DOHH2 (cell line): ENCODE measurements around the gene ATP2A2.

ENCODE experiments used
- H3F3A ChIP-seq: fragments of 200-600 bp; sonication (generic), shearing (Covaris generic); 2 replicates; pipeline ENCODE4 v1.6.0; 2016; ENCODE audit warnings: antibody characterized with exemption, mild to moderate bottlenecking; ENCODE audit not compliant: control insufficient read depth, insufficient read depth
- H3K27ac ChIP-seq: fragments of 200-600 bp; sonication (generic); 2 replicates; pipeline ENCODE4 v1.5.1; 2014; ENCODE audit warnings: low read depth, mild to moderate bottlenecking, low read length, moderate library complexity
- H3K27me3 ChIP-seq: fragments of 200-600 bp; sonication (generic); 2 replicates; pipeline ENCODE4 v1.6.1; 2014; ENCODE audit warnings: mild to moderate bottlenecking, low read length, mixed read lengths; ENCODE audit not compliant: control insufficient read depth
- H3K36me3 ChIP-seq: fragments of 200-600 bp; sonication (generic); 2 replicates; pipeline ENCODE4 v1.6.1; 2014; ENCODE audit warnings: mild to moderate bottlenecking, low read length, moderate library complexity, mixed read lengths; ENCODE audit not compliant: control insufficient read depth
- H3K4me1 ChIP-seq: fragments of 200-600 bp; sonication (generic); 2 replicates; pipeline ENCODE4 v1.6.1; 2014; ENCODE audit warnings: mild to moderate bottlenecking, low read length, mixed read lengths; ENCODE audit not compliant: control insufficient read depth
- H3K4me2 ChIP-seq: fragments of 200-600 bp; sonication (generic); 2 replicates; pipeline ENCODE4 v1.6.0; 2014; ENCODE audit warnings: mild to moderate bottlenecking, low read length, moderate library complexity
- H3K4me3 ChIP-seq: fragments of 200-600 bp; sonication (generic); 2 replicates; pipeline ENCODE4 v1.5.1; 2014; ENCODE audit warnings: mild to moderate bottlenecking, low read length, mixed read lengths
- H3K79me2 ChIP-seq: fragments of 200-600 bp; sonication (generic); 2 replicates; pipeline ENCODE4 v1.6.1; 2014; ENCODE audit warnings: mild to moderate bottlenecking, low read length, mixed read lengths; ENCODE audit not compliant: control insufficient read depth
- H3K9me2 ChIP-seq: fragments of 200-600 bp; sonication (generic); replicated peaks from 2 replicates; pipeline ENCODE4 v1.6.1; 2014; ENCODE audit warnings: mild to moderate bottlenecking, low read length, mixed read lengths; ENCODE audit not compliant: control insufficient read depth
- H3K9me3 ChIP-seq: fragments of 200-600 bp; sonication (generic); 2 replicates; pipeline ENCODE4 v1.6.1; 2014; ENCODE audit warnings: antibody characterized with exemption, low read length, mixed read lengths; ENCODE audit not compliant: control insufficient read depth, insufficient read depth
- H4K20me1 ChIP-seq: fragments of 200-600 bp; sonication (generic); 2 replicates; pipeline ENCODE4 v1.6.0; 2014; ENCODE audit warnings: low read depth, mild to moderate bottlenecking, antibody characterized with exemption, low read length, moderate library complexity; ENCODE audit not compliant: control insufficient read depth, insufficient read depth
- EZH2phosphoT487 ChIP-seq: fragments of 200-600 bp; sonication (generic); IDR thresholded peaks from 2 replicates; pipeline ENCODE4 v1.6.1; 2017; ENCODE audit warnings: borderline replicate concordance, mild to moderate bottlenecking, antibody characterized with exemption, low read length, moderate library complexity, mixed read lengths
- TF ChIP-seq, protein P1 (sequence below): fragments of 200-600 bp; sonication (generic); IDR thresholded peaks from one replicate; pipeline ENCODE4 v1.5.1; 2014; ENCODE audit warnings: antibody characterized with exemption, mild to moderate bottlenecking, low read depth, low read length; ENCODE audit not compliant: poor library complexity, severe bottlenecking

ATP2A2 gene

DNA sequence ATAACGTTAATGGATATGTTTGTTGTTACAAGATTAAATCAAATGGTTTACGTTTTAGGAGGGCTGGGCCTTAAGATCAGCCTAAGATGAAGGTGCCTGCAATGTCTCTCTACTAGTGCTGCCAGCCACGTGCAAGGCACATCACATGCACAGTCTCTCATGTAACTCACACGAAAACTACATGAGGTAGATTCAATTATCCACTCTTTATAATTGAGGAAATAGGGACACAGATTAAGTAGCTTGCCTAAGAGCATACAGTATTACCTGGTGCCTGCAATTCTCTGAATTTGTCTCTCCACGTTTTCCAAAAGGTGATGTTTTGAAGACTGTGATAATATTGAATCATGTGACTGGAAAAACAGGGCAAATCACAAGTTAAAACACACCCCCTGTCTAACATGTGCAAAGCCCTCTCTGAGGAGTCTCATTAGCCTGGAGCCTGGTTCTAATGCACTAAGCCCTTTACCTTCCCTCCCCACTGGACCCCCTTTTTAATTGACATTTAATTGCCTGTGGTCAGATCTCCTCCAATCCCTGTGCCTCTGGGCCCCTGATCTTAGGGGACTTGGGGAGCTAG lies 14.6 kb upstream of the ATP2A2 start:
- no peaks in the 10 kb centered on the region for H3K9me3 ChIP-seq

DNA sequence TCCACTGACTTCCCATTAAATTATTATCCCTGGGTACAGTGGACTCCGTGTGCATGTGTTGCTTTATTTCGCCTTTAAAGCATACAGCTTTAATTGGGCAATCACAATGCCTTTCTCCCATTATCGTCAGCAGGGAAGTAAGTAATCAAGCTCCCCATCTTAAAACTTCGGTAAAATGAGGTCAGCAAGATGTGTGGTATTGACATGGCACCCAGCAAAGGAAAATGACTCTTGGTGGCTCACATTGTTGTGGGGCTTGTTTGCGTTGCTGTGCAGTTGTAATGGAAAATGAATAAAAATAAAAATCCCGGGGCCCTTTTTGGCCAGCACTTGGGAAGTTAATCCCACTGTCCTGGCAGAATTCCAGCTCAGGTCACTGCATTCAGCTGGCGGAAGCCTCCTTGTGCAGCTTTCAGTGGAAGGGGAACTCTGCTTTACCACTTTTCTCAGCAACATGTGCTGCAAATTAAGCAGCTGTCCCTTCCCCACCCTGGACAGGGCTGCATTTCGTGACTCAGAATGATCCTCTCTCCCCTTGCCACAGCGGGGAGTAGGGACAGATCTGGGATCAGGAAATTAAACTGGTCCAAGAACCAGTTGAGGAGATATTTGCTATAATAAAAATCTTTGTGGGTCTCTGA lies 13.9 kb upstream of the ATP2A2 start:
- TF ChIP-seq, protein P1, sequence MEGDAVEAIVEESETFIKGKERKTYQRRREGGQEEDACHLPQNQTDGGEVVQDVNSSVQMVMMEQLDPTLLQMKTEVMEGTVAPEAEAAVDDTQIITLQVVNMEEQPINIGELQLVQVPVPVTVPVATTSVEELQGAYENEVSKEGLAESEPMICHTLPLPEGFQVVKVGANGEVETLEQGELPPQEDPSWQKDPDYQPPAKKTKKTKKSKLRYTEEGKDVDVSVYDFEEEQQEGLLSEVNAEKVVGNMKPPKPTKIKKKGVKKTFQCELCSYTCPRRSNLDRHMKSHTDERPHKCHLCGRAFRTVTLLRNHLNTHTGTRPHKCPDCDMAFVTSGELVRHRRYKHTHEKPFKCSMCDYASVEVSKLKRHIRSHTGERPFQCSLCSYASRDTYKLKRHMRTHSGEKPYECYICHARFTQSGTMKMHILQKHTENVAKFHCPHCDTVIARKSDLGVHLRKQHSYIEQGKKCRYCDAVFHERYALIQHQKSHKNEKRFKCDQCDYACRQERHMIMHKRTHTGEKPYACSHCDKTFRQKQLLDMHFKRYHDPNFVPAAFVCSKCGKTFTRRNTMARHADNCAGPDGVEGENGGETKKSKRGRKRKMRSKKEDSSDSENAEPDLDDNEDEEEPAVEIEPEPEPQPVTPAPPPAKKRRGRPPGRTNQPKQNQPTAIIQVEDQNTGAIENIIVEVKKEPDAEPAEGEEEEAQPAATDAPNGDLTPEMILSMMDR, result no peak
- TF ChIP-seq EZH2phosphoT487, result no peak
- Histone ChIP-seq H3K4me1 (no peaks in the 10 kb centered on the region), H3K79me2 (no peaks in the 10 kb centered on the region), H3K36me3 (no peaks in the 10 kb centered on the region), H4K20me1 (no peaks in the 10 kb centered on the region), H3K9me3 (no peaks in the 10 kb centered on the region), H3K9me2 (no peaks in the 10 kb centered on the region), H3K27me3 (peaks cover 24% of the 10 kb centered on the region), H3K4me3 (no peak overlapping the region), H3K4me2 (no peak overlapping the region), H3F3A (no peaks in the 10 kb centered on the region), H3K27ac (no peak overlapping the region)

More for the DNA sequence above, 14.6 kb upstream of the ATP2A2 start:
- TF ChIP-seq EZH2phosphoT487, result no peak
- TF ChIP-seq, protein P1, result no peak
- Histone ChIP-seq H3K4me1 (no peaks in the 10 kb centered on the region), H3K4me3 (no peak overlapping the region), H3K36me3 (no peaks in the 10 kb centered on the region), H3F3A (no peaks in the 10 kb centered on the region), H3K27me3 (peaks cover 19% of the 10 kb centered on the region), H3K9me2 (no peaks in the 10 kb centered on the region), H3K4me2 (no peak overlapping the region), H4K20me1 (no peaks in the 10 kb centered on the region), H3K79me2 (no peaks in the 10 kb centered on the region), H3K27ac (no peak overlapping the region)

DNA sequence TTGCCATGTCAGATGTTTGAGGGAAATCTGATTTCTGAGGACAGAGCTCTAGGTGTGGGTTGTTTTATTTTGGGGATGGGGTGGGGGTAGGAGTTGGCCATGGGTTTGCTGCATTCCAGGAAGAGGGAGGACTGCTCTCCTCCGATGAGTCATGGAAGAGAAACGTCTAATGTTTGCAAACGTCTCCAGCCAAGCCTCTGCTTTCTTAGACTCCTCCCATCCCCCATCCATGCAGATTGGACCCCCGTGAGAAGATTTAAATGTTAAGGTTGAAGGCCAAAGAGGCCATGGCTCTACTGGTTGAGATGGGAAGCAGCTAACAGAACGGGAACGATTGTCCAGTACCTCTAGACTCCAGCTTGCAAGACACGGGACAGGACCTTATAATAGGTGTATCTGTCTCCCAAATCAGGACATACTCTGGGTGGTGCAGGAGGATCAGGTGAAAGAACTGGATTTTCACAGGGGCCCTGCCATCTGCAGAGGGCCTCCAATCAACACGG lies 11.4 kb upstream of the ATP2A2 start:
- TF ChIP-seq, protein P1, result no peak
- TF ChIP-seq EZH2phosphoT487, result no peak
- Histone ChIP-seq H3F3A (no peaks in the 10 kb centered on the region), H3K4me3 (no peak overlapping the region), H3K9me2 (no peaks in the 10 kb centered on the region), H3K9me3 (no peaks in the 10 kb centered on the region), H3K27me3 (peaks cover 18% of the 10 kb centered on the region), H3K36me3 (no peaks in the 10 kb centered on the region), H3K27ac (no peak overlapping the region), H3K4me2 (no peak overlapping the region), H3K79me2 (no peaks in the 10 kb centered on the region), H4K20me1 (no peaks in the 10 kb centered on the region), H3K4me1 (no peaks in the 10 kb centered on the region; the same call in 1 of the 2 replicates)
